ENCODE results near the gene DLX1. TPM values are rescaled to one million over a fixed set of nuclear protein-coding genes. Genes with fewer than 3 reads are reported as not detected.
A peak's percentile ranks its signal among the peaks of the same experiment; 100 is the strongest.

The DLX1 gene
- total RNA-seq (2013): not detected
- polyA plus RNA-seq: under 1 TPM in 1 of 3 donors, not detected in 2; 0.05 TPM
- 1.4 TPM in 1 of 2 replicates, not detected in the other for polyA minus RNA-seq
- total RNA-seq: 0 to 0.70 (median 0.12) reads per million in 11 experiments

DNA sequence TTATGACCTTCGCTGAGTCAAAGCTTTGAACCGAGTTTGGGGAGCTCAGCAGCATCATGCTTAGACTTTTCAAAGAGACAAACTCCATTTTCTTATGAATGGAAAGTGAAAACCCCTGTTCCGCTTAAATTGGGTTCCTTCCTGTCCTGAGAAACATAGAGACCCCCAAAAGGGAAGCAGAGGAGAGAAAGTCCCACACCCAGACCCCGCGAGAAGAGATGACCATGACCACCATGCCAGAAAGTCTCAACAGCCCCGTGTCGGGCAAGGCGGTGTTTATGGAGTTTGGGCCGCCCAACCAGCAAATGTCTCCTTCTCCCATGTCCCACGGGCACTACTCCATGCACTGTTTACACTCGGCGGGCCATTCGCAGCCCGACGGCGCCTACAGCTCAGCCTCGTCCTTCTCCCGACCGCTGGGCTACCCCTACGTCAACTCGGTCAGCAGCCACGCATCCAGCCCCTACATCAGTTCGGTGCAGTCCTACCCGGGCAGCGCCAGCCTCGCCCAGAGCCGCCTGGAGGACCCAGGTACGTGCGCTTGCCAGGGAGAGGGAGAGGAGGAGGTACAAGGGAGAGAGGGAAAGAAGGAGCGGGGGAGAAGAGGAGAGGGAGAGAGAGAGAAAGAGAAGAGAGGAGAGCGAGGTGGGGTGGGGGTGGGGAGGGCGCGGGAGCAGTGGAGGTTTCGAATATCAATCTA is at the start of gene DLX1:
DLX1 (plus strand) TSS at position 48 of the 700 bp plus-strand sequence; CDS start at position 219, 171 bp downstream.
- H3K4me1 Mint-ChIP-seq: peaks cover 79% of the 10 kb centered on the region
- Histone ChIP-seq H3K9ac (ENCODE audit: insufficient read depth, low read length, poor library complexity, severe bottlenecking) (peak within 1 kb of the TSS; percentile 38), H3K36me3 (replicated peaks in 1 of 2; ENCODE audit: control insufficient read depth in 1 of 2, insufficient read depth in 2 of 2, low read length in 2 of 2) (no peaks in the 10 kb centered on the region), H3K4me1 (ENCODE audit: control insufficient read depth in 1 of 2, insufficient read depth in 2 of 2, low read length in 2 of 2) (peaks cover 66 to 74% of the 10 kb centered on the region in 2 donors), H3K27me3 (ENCODE audit: control insufficient read depth in 2 of 2, insufficient read depth in 2 of 2, low read length in 2 of 2) (peaks cover 92 to 100% of the 10 kb centered on the region in 2 donors), H3K4me3 (replicated peaks in 1 of 3; ENCODE audit: low read depth in 2 of 3, low read length in 3 of 3) (peak within 1 kb of the TSS; percentile 20 to 81 (median 53)), H3K9me3 (replicated peaks in 1 of 2; ENCODE audit: control insufficient read depth in 1 of 2, insufficient read depth in 1 of 2, low read length in 2 of 2) (peaks cover 20 to 78% of the 10 kb centered on the region in 2 donors), H2AFZ (ENCODE audit: insufficient read depth, low read depth, low read length, poor library complexity, severe bottlenecking) (peak within 1 kb of the TSS; percentile 80), H3K79me2 (ENCODE audit: insufficient read depth, low read length) (no peaks in the 10 kb centered on the region), H4K20me1 (ENCODE audit: insufficient read depth, low read length) (peaks cover 22% of the 10 kb centered on the region), H3K27ac (ENCODE audit: low read depth in 1 of 2, low read length in 2 of 2) (no peak within 1 kb of the TSS), H3K4me2 (replicated peaks; ENCODE audit: extremely low read depth, low read length, poor library complexity, severe bottlenecking) (peak within 1 kb of the TSS; percentile 98)
- H3K4me3 Mint-ChIP-seq: peak within 1 kb of the TSS; percentile 82 to 91
- TF ChIP-seq, protein P1, sequence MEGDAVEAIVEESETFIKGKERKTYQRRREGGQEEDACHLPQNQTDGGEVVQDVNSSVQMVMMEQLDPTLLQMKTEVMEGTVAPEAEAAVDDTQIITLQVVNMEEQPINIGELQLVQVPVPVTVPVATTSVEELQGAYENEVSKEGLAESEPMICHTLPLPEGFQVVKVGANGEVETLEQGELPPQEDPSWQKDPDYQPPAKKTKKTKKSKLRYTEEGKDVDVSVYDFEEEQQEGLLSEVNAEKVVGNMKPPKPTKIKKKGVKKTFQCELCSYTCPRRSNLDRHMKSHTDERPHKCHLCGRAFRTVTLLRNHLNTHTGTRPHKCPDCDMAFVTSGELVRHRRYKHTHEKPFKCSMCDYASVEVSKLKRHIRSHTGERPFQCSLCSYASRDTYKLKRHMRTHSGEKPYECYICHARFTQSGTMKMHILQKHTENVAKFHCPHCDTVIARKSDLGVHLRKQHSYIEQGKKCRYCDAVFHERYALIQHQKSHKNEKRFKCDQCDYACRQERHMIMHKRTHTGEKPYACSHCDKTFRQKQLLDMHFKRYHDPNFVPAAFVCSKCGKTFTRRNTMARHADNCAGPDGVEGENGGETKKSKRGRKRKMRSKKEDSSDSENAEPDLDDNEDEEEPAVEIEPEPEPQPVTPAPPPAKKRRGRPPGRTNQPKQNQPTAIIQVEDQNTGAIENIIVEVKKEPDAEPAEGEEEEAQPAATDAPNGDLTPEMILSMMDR (IDR thresholded peaks at IDR 0.05): no peak
- peaks cover 0 to 80% (median 59%) of the 10 kb centered on the region in 7 donors for H3K9me3 Mint-ChIP-seq
- H3K27me3 Mint-ChIP-seq (ENCODE audit: low read depth in 3 of 3): peaks cover 96 to 100% (median 99%) of the 10 kb centered on the region in 3 donors
- H3K27ac Mint-ChIP-seq: peak within 1 kb of the TSS in 2 of 7 donors; percentile 58 to 79
- H3K36me3 Mint-ChIP-seq: peaks cover 20 to 28% of the 10 kb centered on the region in 2 donors
- intact Hi-C loops (cut with micrococcal nuclease): loop anchor here in 1 of 2 donors (2.0 kb wide), 1 partner anchor 17 kb away; the partner anchor contains the start of gene DLX2
- 5% methylated on average over 22 of the region's 34 CpGs for WGBS (ENCODE audit: insufficient coverage)
- DNase-seq: no peak

DNA sequence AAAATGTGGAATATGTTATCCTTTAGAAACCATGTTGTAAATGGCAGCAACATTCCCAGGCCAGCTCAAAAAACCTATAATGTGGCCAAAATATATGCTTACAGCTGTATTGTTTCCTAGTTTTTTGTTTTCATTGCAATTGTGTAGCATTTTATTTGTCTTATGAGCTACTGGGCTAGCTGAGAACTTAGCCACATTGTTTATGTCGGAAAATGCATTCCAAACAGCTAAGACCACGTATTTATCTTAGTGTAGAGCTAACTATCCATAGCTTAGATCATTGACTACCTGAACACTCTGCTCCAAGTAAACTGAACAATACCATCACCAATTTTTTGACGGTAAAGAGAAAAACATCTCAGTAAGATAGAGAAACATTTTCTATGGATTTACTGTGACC is 47.2 kb upstream of the DLX1 start:
- Mint-ChIP-seq H3K27me3 (ENCODE audit: low read depth in 3 of 3) (no peaks in the 10 kb centered on the region), H3K9me3 (peaks cover 0 to 7% (median 0%) of the 10 kb centered on the region in 7 donors), H3K4me3 (no peak overlapping the region), H3K4me1 (no peaks in the 10 kb centered on the region), H3K36me3 (no peaks in the 10 kb centered on the region), H3K27ac (no peak overlapping the region)
- H2AFZ ChIP-seq (ENCODE audit: insufficient read depth, low read depth, low read length, poor library complexity, severe bottlenecking): no peak overlapping the region
- DNase-seq: no peak
- H3K9me3 ChIP-seq (replicated peaks in 1 of 2; ENCODE audit: control insufficient read depth in 1 of 2, insufficient read depth in 1 of 2, low read length in 2 of 2): no peaks in the 10 kb centered on the region
- H3K4me2 ChIP-seq (replicated peaks; ENCODE audit: extremely low read depth, low read length, poor library complexity, severe bottlenecking): no peak overlapping the region
- 100% methylated on average over 2 of the region's 3 CpGs for WGBS (ENCODE audit: insufficient coverage)
- no peak overlapping the region for H3K9ac ChIP-seq (ENCODE audit: insufficient read depth, low read length, poor library complexity, severe bottlenecking)
- intact Hi-C loops (cut with micrococcal nuclease): no loop called here
- no peaks in the 10 kb centered on the region for H3K27me3 ChIP-seq (ENCODE audit: control insufficient read depth in 2 of 2, insufficient read depth in 2 of 2, low read length in 2 of 2)
- no peak overlapping the region for H3K27ac ChIP-seq (ENCODE audit: low read depth in 1 of 2, low read length in 2 of 2)
- no peaks in the 10 kb centered on the region for H4K20me1 ChIP-seq (ENCODE audit: insufficient read depth, low read length)
- no peaks in the 10 kb centered on the region for H3K79me2 ChIP-seq (ENCODE audit: insufficient read depth, low read length)
- no peaks in the 10 kb centered on the region for H3K36me3 ChIP-seq (replicated peaks in 1 of 2; ENCODE audit: control insufficient read depth in 1 of 2, insufficient read depth in 2 of 2, low read length in 2 of 2)
- H3K4me1 ChIP-seq (ENCODE audit: control insufficient read depth in 1 of 2, insufficient read depth in 2 of 2, low read length in 2 of 2): no peaks in the 10 kb centered on the region
- TF ChIP-seq, protein P1 (IDR thresholded peaks at IDR 0.05): no peak
- H3K4me3 ChIP-seq (replicated peaks in 1 of 3; ENCODE audit: low read depth in 2 of 3, low read length in 3 of 3): no peak overlapping the region
